Peyer's patch (tissue), 4 donors: ENCODE measurements around the gene FNDC5.

Experiments
- POLR2A ChIP-seq, 2 donors: fragments of 450-650 bp; IDR thresholded peaks; one replicate each; pipeline ENCODE4 v1.5.1; 2017; ENCODE audit warnings: antibody characterized with exemption in 2 of 2, mild to moderate bottlenecking in 2 of 2, moderate library complexity in 2 of 2
- TF ChIP-seq, protein P1 (sequence below), 6 experiments: fragments of 450-650 bp in 4 of 6; fragments of 200-600 bp in 2 of 6; sonication (generic) in 1 of 6; IDR thresholded peaks; one replicate each; pipeline ENCODE4 v1.5.1; 2017 to 2019; ENCODE audit warnings: antibody characterized with exemption in 6 of 6, mild to moderate bottlenecking in 3 of 6, moderate library complexity in 1 of 6

DNA sequence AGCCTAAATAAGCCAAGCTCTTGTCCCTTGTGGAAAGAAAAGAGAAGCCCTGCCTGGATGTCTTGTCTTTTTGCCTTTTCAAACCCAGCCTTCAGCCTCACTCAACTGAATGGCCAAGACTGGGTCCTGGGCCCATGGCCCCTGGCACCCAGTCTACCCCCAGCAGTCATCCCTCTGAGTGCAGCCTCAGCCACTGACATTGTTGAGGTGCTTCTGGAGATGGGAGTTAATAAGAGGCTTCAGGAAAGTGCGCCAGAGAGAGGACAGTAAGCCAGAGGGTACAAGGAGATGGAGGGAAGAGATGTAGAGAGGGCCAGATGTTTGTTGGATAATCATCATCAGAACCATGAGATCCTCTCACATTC is 6.8 kb downstream of the FNDC5 start:
- TF ChIP-seq, protein P1, sequence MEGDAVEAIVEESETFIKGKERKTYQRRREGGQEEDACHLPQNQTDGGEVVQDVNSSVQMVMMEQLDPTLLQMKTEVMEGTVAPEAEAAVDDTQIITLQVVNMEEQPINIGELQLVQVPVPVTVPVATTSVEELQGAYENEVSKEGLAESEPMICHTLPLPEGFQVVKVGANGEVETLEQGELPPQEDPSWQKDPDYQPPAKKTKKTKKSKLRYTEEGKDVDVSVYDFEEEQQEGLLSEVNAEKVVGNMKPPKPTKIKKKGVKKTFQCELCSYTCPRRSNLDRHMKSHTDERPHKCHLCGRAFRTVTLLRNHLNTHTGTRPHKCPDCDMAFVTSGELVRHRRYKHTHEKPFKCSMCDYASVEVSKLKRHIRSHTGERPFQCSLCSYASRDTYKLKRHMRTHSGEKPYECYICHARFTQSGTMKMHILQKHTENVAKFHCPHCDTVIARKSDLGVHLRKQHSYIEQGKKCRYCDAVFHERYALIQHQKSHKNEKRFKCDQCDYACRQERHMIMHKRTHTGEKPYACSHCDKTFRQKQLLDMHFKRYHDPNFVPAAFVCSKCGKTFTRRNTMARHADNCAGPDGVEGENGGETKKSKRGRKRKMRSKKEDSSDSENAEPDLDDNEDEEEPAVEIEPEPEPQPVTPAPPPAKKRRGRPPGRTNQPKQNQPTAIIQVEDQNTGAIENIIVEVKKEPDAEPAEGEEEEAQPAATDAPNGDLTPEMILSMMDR (IDR thresholded peaks at IDR 0.05): no peak
- no peak for TF ChIP-seq POLR2A (IDR thresholded peaks at IDR 0.05)
